CD4-positive, alpha-beta memory T cell (primary cell): Measurements from ENCODE around the gene SLC25A48. TPM values are rescaled to one million over a fixed set of nuclear protein-coding genes. Genes with fewer than 3 reads are reported as not detected.

ENCODE experiments used
- microRNA-seq: library from miRNA; unstranded; fragments of <30 nt; microRNA quantifications from one replicate; pipeline ENCODE4 v1.2.0, GENCODE V29; 2021; ENCODE audit warnings: borderline replicate concordance, borderline number of aligned reads, borderline microRNAs expressed, mixed read lengths
- polyA plus RNA-seq, 2 donors: library from polyadenylated mRNA; unstranded; fragments of 300-500 nt; fragmentation: Illumina TruSeq; gene quantifications; one replicate each; pipeline ENCODE4 v1.2.3, GENCODE V29; 2021
- total RNA-seq, 2 experiments: library from RNA; stranded (reverse); gene quantifications; one replicate each; pipeline ENCODE4 v1.2.3, GENCODE V29; 2021

The SLC25A48 gene
- total and polyA plus RNA-seq, 4 experiments from 2014 or later: not detected

Small RNA genes lying within 50 kb of the gene (microRNA-seq; reads per million reads assigned to microRNA genes)
- not detected for gene MIR5692C1

Other genes starting within 250 kb of the SLC25A48 start
- gene IL9, start 61.2 kb downstream of the SLC25A48 start, total RNA-seq: not detected
- gene IL9, start 61.2 kb downstream of the SLC25A48 start, polyA plus RNA-seq: not detected
- not detected for gene LECT2, start 120.3 kb downstream of the SLC25A48 start, total RNA-seq
- not detected for gene LECT2, start 120.3 kb downstream of the SLC25A48 start, polyA plus RNA-seq
- 10 to 100 TPM; 12.7 to 13.2 TPM for gene TGFBI, start 194.3 kb downstream of the SLC25A48 start, total RNA-seq
- gene TGFBI, start 194.3 kb downstream of the SLC25A48 start, polyA plus RNA-seq: 1 to 10 TPM; 3.7 to 7.3 TPM